ENCODE data around the gene TRIOBP. TPM values are rescaled to one million over a fixed set of nuclear protein-coding genes. Genes with fewer than 3 reads are reported as not detected.

The TRIOBP gene
- total and polyA plus RNA-seq, 7 donors: 19.1 to 42.7 (median 24.6) TPM

- Histone ChIP-seq H3K27ac (no peak overlapping the region), H3K27me3 (ENCODE audit: insufficient read depth in 3 of 3, low read length in 2 of 3) (no peaks in the 10 kb centered on the region), H3K4me3 (no peak overlapping the region), H3K9me3 (no peaks in the 10 kb centered on the region), H3K36me3 (ENCODE audit: insufficient read depth in 1 of 2, low read depth in 1 of 2) (peaks cover 0 to 13% of the 10 kb centered on the region in 2 donors), H3K4me1 (peaks cover 13% of the 10 kb centered on the region)
- no peak for ATAC-seq
- intact Hi-C loops (cut with DNase I): loop anchor here (5.0 to 10.0 kb wide), 3 partner anchors 119 to 152 kb away; no protein-coding TSS in a partner anchor
- 80 to 88% (median 84%) methylated on average over 12 of the region's 12 CpGs for WGBS, 3 donors
- no peak for DNase-seq
- no peak for TF ChIP-seq CTCF (IDR thresholded peaks at IDR 0.05)
Measured at GRCh38 chr22:37815593-37815992, 118.7 kb downstream of the TRIOBP start.

DNA sequence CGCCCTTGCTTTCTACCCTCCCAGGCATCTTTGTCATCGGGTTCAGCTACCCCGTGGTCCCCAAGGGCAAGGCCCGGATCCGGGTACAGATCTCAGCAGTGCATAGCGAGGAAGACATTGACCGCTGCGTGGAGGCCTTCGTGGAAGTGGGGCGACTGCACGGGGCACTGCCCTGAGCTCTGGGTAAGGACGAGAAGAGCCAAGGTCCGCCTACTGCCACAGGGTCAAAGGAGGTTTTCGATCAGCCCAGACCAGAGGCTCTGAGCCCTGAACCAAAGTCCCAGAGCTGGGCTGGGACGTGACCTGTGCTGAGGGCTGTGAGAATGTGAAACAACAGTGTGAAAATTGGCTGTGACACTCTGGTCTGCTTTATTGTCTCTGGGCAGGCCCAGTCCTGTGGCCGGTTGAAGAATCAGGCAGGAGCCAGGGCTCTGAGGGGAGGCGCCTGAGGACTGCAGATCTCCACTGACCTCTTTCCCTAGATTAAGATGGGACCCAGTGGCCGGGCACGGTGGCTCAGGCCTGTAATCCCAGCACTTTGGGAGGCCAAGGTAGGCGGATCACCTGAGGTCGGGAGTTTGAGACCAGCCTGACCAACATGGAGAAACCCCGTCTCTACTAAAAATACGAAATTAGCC lies 119.8 kb downstream of the TRIOBP start:
- intact Hi-C loops (cut with DNase I): loop anchor here (1.0 to 10.0 kb wide), 4 partner anchors 47 to 151 kb away; no protein-coding TSS in a partner anchor
- H3K9me3 ChIP-seq: no peaks in the 10 kb centered on the region
- H3K36me3 ChIP-seq (ENCODE audit: insufficient read depth in 1 of 2, low read depth in 1 of 2): peaks cover 0 to 13% of the 10 kb centered on the region in 2 donors
- no peak overlapping the region for H3K4me3 ChIP-seq
- 92 to 96% (median 92%) methylated on average over 23 of the region's 23 CpGs for WGBS, 3 donors
- no peak for DNase-seq
- H3K4me1 ChIP-seq: peaks cover 13% of the 10 kb centered on the region
- TF ChIP-seq CTCF (IDR thresholded peaks at IDR 0.05): no peak
- no peak overlapping the region for H3K27ac ChIP-seq
- no peaks in the 10 kb centered on the region for H3K27me3 ChIP-seq (ENCODE audit: insufficient read depth in 3 of 3, low read length in 2 of 3)
- no peak for ATAC-seq

DNA sequence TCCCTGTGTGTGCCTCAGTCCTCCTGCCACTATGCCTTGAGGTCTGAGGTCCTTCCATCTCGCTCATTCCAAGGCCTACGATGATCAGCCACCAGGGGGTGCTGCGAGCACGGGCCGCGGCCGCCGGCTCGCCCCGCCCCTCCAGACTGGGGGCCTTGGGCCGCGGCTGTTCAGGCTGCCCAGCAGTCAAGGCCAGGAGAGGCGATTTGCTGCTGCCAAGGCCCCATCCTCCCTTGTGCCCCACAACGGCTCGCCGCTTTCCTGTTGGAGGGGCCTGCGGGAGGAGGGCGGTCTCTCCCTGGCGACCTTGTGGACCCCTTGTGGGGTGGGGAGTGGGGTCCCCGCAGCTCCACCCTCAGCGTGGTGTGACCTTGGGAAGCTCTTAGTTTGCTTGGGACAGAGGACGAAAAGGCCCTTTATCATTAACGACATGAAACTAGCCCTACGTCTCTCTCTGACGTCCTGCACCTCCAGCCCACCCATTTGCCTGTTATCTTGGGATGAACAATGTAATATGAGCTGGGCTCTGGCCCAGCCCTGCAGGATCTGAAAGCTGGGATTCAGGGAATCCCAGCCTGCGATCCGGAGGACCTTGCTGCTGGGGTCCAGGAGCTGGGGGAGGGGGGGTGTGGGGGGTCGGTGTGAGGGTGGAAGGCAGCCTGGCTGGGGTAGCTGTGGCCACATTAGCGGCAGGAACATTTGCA lies 121.0 kb downstream of the TRIOBP start:
- intact Hi-C loops (cut with DNase I): loop anchor here (1.0 to 10.0 kb wide), 5 partner anchors 45 to 149 kb away; no protein-coding TSS in a partner anchor
- no peak overlapping the region for H3K27ac ChIP-seq
- H3K4me1 ChIP-seq: peaks cover 13% of the 10 kb centered on the region
- 1 to 3% (median 2%) methylated on average over 29 of the region's 29 CpGs for WGBS, 3 donors
- peak overlapping the region; percentile 60 for H3K4me3 ChIP-seq
- ATAC-seq: peak; percentile 90 to 97 (median 94)
- H3K27me3 ChIP-seq (ENCODE audit: insufficient read depth in 3 of 3, low read length in 2 of 3): no peaks in the 10 kb centered on the region
- TF ChIP-seq CTCF (IDR thresholded peaks at IDR 0.05): peak; percentile 98
- no peaks in the 10 kb centered on the region for H3K9me3 ChIP-seq
- H3K36me3 ChIP-seq (ENCODE audit: insufficient read depth in 1 of 2, low read depth in 1 of 2): peaks cover 0 to 13% of the 10 kb centered on the region in 2 donors
- peak; percentile 86 to 91 for DNase-seq

GRCh38 chr22:37818409-37819104 lies 121.7 kb downstream of the TRIOBP start:
- Histone ChIP-seq H3K4me3 (peak overlapping the region; percentile 60), H3K27ac (no peak overlapping the region), H3K4me1 (peaks cover 13% of the 10 kb centered on the region), H3K9me3 (no peaks in the 10 kb centered on the region), H3K36me3 (ENCODE audit: insufficient read depth in 1 of 2, low read depth in 1 of 2) (peaks cover 0 to 13% of the 10 kb centered on the region in 2 donors), H3K27me3 (ENCODE audit: insufficient read depth in 3 of 3, low read length in 2 of 3) (no peaks in the 10 kb centered on the region)
- WGBS, 3 donors: 3 to 7% (median 3%) methylated on average over 40 to 68 of the region's 68 CpGs
- ATAC-seq (peak; percentile 33 to 70 (median 64)), DNase-seq (peak; percentile 65 to 77)
- peak; percentile 32 for TF ChIP-seq CTCF (IDR thresholded peaks at IDR 0.05)
- intact Hi-C loops (cut with DNase I): loop anchor here (2.0 to 10.0 kb wide), 4 partner anchors 44 to 149 kb away; no protein-coding TSS in a partner anchor
